ENCODE results near the gene SEH1L.

The SEH1L gene

DNA sequence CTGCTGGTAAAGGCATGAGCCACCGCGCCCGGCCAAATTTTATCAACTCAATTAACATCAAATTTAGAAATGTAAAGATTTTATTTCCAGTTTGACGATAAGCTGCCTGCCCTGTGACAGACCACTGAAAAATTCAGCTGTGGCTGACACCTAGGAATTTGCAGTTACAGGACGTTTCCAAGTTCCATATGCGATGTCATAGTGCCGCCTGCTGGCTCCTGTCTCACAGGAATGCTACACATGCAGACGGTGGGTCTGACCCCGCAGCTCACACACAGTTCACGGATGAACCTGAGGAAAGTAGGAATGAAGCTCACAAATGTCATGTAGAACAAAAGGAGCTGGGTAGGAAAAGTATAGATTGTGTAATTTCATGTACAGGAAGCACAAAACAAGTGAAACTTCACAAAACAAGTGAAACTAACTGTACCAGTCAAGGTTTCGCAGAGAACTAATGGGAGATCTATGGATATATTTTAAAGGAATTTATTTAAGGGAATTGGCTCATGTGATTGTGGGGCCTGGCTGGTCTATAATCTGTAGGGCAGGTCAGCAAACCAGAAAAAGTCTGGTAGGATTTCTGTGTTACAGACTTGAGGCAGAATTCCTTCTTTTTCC, 13.2 kb upstream of the SEH1L start:
- TF ChIP-seq, protein P1, sequence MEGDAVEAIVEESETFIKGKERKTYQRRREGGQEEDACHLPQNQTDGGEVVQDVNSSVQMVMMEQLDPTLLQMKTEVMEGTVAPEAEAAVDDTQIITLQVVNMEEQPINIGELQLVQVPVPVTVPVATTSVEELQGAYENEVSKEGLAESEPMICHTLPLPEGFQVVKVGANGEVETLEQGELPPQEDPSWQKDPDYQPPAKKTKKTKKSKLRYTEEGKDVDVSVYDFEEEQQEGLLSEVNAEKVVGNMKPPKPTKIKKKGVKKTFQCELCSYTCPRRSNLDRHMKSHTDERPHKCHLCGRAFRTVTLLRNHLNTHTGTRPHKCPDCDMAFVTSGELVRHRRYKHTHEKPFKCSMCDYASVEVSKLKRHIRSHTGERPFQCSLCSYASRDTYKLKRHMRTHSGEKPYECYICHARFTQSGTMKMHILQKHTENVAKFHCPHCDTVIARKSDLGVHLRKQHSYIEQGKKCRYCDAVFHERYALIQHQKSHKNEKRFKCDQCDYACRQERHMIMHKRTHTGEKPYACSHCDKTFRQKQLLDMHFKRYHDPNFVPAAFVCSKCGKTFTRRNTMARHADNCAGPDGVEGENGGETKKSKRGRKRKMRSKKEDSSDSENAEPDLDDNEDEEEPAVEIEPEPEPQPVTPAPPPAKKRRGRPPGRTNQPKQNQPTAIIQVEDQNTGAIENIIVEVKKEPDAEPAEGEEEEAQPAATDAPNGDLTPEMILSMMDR (IDR thresholded peaks at IDR 0.05; ENCODE audit: control extremely low read depth, extremely low read depth, low read depth, missing control alignments), result peak; percentile 87
- POLR2A ChIA-PET, result interaction anchor here (0.6 kb wide), 1 partner anchor 82 kb away, joined by 3 read pairs; no protein-coding TSS in a partner anchor
- CTCF ChIA-PET, result interaction anchor here (0.7 to 4.0 kb wide), 35 partner anchors 10 to 607 kb away, joined by 3 to 100 read pairs (median 5); no protein-coding TSS in a partner anchor
- DNase-seq (ENCODE audit: extremely low spot score), result peak; percentile 73

DNA sequence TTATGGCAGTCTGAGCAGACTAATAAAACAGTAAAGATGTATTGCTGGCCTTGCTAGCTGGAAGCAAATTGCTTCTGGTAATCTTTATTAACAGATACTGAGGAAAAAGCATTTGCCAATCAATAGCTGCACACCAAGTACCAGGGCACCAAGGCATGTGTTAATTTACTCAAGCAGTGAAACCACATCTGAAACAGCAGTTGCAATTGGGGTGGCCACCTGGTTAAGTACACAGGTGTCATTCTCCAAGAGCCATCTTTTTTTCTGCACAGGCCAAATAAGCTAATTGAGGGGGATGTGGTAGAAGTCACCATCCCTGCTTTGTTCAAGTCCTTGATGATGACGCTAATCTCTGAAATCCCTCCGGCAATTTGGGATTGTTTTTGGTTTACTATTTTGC, 8.6 kb upstream of the SEH1L start:
- ChIA-PET CTCF (interaction anchor here (0.8 to 1.4 kb wide), 3 partner anchors 195 to 215 kb away, joined by 3 read pairs; no protein-coding TSS in a partner anchor), POLR2A (no interaction called here)
- TF ChIP-seq, protein P1 (IDR thresholded peaks at IDR 0.05; ENCODE audit: control extremely low read depth, extremely low read depth, low read depth, missing control alignments), result no peak
- no peak for DNase-seq (ENCODE audit: extremely low spot score)

DNA sequence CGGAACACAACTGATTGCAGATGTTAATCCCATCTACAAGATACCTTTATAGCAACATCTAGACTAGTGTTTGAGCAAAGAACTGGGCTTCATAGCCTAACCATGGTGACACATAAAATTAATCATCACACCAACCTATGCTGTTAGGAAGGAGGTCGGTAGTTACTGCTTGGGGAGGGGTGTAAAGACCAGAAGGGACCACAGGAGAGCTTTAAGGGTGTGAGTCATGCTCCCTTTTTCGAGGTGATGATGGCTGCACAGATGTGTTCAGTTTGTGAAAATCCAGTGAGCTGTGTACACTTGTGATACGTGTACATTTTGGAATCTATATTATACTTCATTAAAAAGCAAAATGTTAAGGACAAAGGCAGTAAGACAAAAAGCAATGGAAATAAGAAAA, 4.6 kb upstream of the SEH1L start:
- TF ChIP-seq, protein P1 (IDR thresholded peaks at IDR 0.05; ENCODE audit: control extremely low read depth, extremely low read depth, low read depth, missing control alignments), result no peak

DNA sequence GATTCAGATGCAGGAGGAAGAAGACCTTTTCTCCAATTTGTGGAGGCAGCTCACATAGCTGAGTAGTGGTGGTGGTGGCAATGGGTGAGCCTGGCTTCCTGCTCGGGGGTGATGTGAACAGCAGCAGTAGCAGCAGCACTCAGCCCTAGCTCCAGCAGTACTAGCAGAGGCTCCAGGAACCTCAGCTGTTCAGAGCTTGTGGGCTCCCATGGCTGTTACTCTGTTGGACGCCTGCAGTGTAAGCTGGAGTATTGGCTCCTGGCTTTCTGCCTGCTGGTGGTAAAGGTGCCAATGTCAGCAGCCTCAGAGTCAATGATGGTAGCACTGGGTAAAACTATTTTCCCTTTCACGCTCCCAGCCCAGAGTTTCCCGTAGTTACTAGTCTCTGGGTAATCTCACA, 3.1 kb upstream of the SEH1L start:
- TF ChIP-seq, protein P1 (IDR thresholded peaks at IDR 0.05; ENCODE audit: control extremely low read depth, extremely low read depth, low read depth, missing control alignments), result no peak
- no peak for DNase-seq (ENCODE audit: extremely low spot score)
- ChIA-PET CTCF (interaction anchor here (0.7 to 4.0 kb wide), 6 partner anchors 10 to 552 kb away, joined by 3 to 26 read pairs (median 3); no protein-coding TSS in a partner anchor), POLR2A (no interaction called here)

More for the DNA sequence above, 4.6 kb upstream of the SEH1L start:
- ChIA-PET POLR2A (no interaction called here), CTCF (interaction anchor here (1.2 to 4.0 kb wide), 5 partner anchors 8 to 199 kb away, joined by 3 to 26 read pairs (median 7); no protein-coding TSS in a partner anchor)
- no peak for DNase-seq (ENCODE audit: extremely low spot score)

DNA sequence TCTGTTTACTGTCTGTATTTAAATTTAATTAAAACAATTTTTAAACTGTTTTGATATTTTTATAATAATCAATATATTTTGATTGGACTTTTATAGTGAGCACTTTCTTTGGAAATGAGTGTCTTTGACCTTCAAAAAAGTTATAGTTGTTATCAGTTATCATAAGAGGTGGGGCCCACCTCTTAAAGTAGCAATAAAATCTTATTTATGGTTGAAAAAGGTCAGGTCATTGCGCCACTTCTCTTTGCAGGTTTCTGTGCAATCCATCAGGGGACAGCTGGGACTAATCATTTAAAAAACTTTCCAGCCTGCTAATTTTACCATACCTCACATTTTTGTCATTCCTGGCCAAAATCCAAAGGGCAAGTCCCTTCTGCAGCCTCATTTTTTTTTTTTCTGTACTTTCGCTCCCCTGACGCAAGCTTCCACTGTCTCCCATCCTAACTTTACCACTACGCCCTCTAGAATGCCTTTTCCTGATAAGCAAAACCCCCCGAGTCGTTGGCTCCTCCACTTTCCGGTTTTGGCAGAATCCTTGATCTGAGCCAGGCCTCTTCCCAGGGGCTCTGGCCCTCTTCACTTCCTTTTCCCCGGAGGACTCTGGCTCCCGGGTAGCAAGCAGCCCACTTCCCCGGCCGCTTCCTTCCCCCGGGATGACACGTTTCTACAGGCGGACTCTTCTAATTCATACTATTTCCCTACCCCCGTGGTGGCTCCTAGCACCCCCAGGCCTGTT, 1.1 kb upstream of the SEH1L start:
- CTCF ChIA-PET, result no interaction called here
- TF ChIP-seq, protein P1 (IDR thresholded peaks at IDR 0.05; ENCODE audit: control extremely low read depth, extremely low read depth, low read depth, missing control alignments), result no peak
- POLR2A ChIA-PET, result interaction anchor here (1.8 kb wide), 1 partner anchor 44 kb away, joined by 6 read pairs; the partner anchor contains the start of gene CEP192
- no peak for DNase-seq (ENCODE audit: extremely low spot score)

DNA sequence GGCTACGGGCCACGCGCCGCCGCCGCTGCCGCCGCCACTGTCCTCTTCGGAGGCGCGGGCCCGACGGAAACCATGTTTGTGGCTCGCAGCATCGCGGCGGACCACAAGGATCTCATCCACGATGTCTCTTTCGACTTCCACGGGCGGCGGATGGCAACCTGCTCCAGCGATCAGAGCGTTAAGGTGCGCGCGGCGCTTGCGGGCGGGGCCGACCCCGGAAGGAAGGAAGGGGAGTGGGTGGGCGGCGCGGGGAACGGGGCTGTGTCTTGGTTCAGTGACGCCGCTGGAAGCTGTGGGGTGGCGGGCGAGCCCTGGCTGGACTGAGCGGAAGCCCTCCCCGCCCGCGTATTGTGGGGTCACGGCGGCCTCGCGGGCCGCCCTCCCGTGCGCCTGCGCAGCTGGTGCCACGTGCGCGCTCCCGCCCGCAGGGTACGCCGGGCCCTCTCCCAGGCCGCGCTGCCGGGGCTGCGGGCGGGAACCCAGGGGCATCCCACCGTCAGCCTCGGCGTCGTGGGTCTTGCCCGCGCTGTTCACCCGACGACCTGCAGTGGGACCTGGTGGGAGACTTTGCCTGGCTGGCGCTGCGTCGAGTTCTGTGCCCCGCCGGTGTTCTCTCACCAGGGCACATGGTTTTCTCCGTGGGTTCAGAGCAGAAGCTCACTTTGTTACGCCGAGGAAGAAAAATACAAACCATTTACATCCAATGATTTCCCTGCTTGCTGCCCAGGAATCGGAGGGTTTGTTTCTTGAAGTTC, 416 bp downstream of the SEH1L start:
- DNase-seq (ENCODE audit: extremely low spot score), result peak; percentile 91
- CTCF ChIA-PET, result interaction anchor here (1.0 kb wide), 1 partner anchor 38 kb away, joined by 3 read pairs; no protein-coding TSS in a partner anchor
- TF ChIP-seq, protein P1 (IDR thresholded peaks at IDR 0.05; ENCODE audit: control extremely low read depth, extremely low read depth, low read depth, missing control alignments), result no peak

More for the DNA sequence above, 416 bp downstream of the SEH1L start:
- POLR2A ChIA-PET, result interaction anchor here (0.6 to 1.8 kb wide), 4 partner anchors 17 to 240 kb away, joined by 3 to 6 read pairs (median 5); partner anchors contain the start of gene CEP192
